ENCODE measurements around the gene SLC41A2. TPM values are rescaled to one million over a fixed set of nuclear protein-coding genes. Genes with fewer than 3 reads are reported as not detected.

The SLC41A2 gene
- total and polyA plus RNA-seq, 9 of the 15 experiments (the other 6 are each of a cell fraction or from before 2014, with no cell fraction given), result 0.01 to 0.89 (median 0.16) TPM; not detected in 1

DNA sequence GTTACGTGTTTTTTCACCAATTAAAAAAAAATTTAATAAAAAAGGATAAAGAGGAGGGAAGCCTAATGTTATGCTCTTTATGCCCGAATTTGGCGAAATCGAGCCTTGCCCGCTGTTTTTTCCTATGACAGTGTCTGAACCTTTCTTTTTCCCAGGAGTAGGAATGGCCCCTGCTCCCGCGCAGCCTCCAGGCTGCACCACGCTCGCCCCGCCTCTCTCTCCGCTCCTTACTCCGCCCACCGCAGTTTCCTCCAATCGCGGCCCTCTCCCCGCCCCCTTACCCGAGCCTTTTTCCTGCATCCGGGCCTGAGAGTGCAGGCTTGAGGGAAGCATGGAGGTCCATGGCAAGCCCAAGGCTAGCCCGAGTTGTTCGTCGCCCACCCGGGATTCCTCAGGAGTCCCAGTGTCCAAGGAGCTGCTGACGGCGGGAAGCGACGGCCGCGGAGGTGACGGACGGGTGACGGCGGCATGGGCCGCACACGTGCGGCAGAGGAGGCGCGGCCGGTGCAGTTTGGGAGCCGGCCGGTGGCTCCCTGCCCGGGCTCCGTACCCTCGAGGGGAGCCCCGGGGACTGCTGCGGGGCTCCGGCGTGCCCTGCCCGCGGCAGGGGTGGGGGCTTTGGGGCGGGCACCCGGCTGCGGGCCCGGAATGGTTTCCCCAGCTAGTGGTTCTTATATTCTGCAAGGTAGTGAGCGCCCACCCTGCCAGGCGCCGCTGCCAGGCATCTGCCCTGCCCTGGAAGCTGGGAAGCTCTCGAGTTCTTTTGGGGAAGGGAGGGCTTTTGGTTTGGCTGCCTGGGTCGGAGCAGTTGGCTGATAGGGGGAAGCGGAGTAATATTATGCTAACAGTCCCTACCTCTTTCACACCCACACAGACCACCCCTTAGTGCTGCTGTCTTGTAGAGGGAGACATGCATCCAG is 28.2 kb upstream of the SLC41A2 start, which contains the start of gene NOPCHAP1 (continued):
- TF ChIP-seq NRF1 (conservative IDR thresholded peaks at IDR 0.05 in 1 of 2, IDR thresholded peaks at IDR 0.05 in 1 of 2) (peak; percentile 93 to 94), TAF7 (tag; IDR thresholded peaks at IDR 0.05) (peak; percentile 43; the same call in 1 of the 2 replicates), TBP (optimal IDR thresholded peaks at IDR 0.05; ENCODE audit: low read depth, low read length) (peak; percentile 64), SMAD4 (CRISPR knock-in tag; conservative IDR thresholded peaks at IDR 0.05) (0 out of 2 replicates have a peak, but pooled peaks have one; percentile 43), EP400 (IDR thresholded peaks at IDR 0.05) (peak; percentile 87; the same call in 1 of the 2 replicates), BHLHE40 (IDR thresholded peaks at IDR 0.05; ENCODE audit: low read length) (peak; percentile 82), HDAC1 (IDR thresholded peaks at IDR 0.05) (peak in 1 of 2 experiments; percentile 98; a peak in 2 of 4 replicates), PRMT5 (CRISPR knock-in tag; IDR thresholded peaks at IDR 0.05) (no peak), ZNF583 (CRISPR knock-in tag; IDR thresholded peaks at IDR 0.05) (0 out of 2 replicates have a peak, but pooled peaks have one; percentile 46), YY1 (IDR thresholded peaks at IDR 0.05; ENCODE audit: borderline replicate concordance in 1 of 3, control insufficient read depth in 1 of 3, extremely low read depth in 1 of 3, insufficient read depth in 3 of 3, insufficient read length in 1 of 3, insufficient replicate concordance in 2 of 3, low read depth in 1 of 3, low read length in 2 of 3) (peak in 2 of 3 experiments; percentile 24 to 61), TEAD4 (IDR thresholded peaks at IDR 0.05; ENCODE audit: low read length) (no peak), TEAD4 (CRISPR knock-in tag; IDR thresholded peaks at IDR 0.05; ENCODE audit: borderline replicate concordance) (no peak), GATAD2A (IDR thresholded peaks at IDR 0.05) (no peak), POLR2B (IDR thresholded peaks at IDR 0.05; ENCODE audit: low read depth, partially characterized antibody) (peak; percentile 79), ZNF785 (CRISPR knock-in tag; IDR thresholded peaks at IDR 0.05) (no peak), CBX3 (IDR thresholded peaks at IDR 0.05; ENCODE audit: borderline replicate concordance in 1 of 2, low read length in 2 of 2) (no peak), POLR2AphosphoS5 (IDR thresholded peaks at IDR 0.05; ENCODE audit: control insufficient read depth, insufficient read depth, low read depth, low read length) (peak; percentile 68), RBM14 (IDR thresholded peaks at IDR 0.05; ENCODE audit: borderline replicate concordance, insufficient read depth, low read depth, low read length) (no peak), BRD4 (IDR thresholded peaks at IDR 0.05) (no peak)
- TF ChIP-seq, protein P1, sequence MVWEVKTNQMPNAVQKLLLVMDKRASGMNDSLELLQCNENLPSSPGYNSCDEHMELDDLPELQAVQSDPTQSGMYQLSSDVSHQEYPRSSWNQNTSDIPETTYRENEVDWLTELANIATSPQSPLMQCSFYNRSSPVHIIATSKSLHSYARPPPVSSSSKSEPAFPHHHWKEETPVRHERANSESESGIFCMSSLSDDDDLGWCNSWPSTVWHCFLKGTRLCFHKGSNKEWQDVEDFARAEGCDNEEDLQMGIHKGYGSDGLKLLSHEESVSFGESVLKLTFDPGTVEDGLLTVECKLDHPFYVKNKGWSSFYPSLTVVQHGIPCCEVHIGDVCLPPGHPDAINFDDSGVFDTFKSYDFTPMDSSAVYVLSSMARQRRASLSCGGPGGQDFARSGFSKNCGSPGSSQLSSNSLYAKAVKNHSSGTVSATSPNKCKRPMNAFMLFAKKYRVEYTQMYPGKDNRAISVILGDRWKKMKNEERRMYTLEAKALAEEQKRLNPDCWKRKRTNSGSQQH (CRISPR knock-in tag; IDR thresholded peaks at IDR 0.05), result 0 out of 2 replicates have a peak, but pooled peaks have one; percentile 47
- TF ChIP-seq, protein P2, sequence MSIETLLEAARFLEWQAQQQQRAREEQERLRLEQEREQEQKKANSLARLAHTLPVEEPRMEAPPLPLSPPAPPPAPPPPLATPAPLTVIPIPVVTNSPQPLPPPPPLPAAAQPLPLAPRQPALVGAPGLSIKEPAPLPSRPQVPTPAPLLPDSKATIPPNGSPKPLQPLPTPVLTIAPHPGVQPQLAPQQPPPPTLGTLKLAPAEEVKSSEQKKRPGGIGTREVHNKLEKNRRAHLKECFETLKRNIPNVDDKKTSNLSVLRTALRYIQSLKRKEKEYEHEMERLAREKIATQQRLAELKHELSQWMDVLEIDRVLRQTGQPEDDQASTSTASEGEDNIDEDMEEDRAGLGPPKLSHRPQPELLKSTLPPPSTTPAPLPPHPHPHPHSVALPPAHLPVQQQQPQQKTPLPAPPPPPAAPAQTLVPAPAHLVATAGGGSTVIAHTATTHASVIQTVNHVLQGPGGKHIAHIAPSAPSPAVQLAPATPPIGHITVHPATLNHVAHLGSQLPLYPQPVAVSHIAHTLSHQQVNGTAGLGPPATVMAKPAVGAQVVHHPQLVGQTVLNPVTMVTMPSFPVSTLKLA (conservative IDR thresholded peaks at IDR 0.05), result peak; percentile 96 to 98
- TF ChIP-seq, protein P3, sequence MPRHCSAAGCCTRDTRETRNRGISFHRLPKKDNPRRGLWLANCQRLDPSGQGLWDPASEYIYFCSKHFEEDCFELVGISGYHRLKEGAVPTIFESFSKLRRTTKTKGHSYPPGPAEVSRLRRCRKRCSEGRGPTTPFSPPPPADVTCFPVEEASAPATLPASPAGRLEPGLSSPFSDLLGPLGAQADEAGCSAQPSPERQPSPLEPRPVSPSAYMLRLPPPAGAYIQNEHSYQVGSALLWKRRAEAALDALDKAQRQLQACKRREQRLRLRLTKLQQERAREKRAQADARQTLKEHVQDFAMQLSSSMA (CRISPR knock-in tag; IDR thresholded peaks at IDR 0.05), result no peak
- TF ChIP-seq, protein P4, sequence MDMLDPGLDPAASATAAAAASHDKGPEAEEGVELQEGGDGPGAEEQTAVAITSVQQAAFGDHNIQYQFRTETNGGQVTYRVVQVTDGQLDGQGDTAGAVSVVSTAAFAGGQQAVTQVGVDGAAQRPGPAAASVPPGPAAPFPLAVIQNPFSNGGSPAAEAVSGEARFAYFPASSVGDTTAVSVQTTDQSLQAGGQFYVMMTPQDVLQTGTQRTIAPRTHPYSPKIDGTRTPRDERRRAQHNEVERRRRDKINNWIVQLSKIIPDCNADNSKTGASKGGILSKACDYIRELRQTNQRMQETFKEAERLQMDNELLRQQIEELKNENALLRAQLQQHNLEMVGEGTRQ (CRISPR knock-in tag; IDR thresholded peaks at IDR 0.05), result peak; percentile 20; the same call in 1 of the 2 replicates

Measured in K562 (cell line).